Measurements from ENCODE around the gene SFTA2. TPM values are rescaled to one million over a fixed set of nuclear protein-coding genes. Genes with fewer than 3 reads are reported as not detected.

SFTA2 gene
- total RNA-seq, 4 donors from 2014 or later = not detected

- no peak for DNase-seq
- no peaks in the 10 kb centered on the region for H3K4me1 ChIP-seq
- H3K4me3 ChIP-seq = no peak within 1 kb of the TSS
- no peak within 1 kb of the TSS for H3K27ac ChIP-seq
- in situ Hi-C loops (cut with MboI; ENCODE audit: low sequenced_read_pairs in 4 of 4) (no loop called here), intact Hi-C loops (cut with DNase I; ENCODE audit: low total_unique reads) (no loop called here)
- peaks cover 0 to 9% (median 0%) of the 10 kb centered on the region in 3 donors for H3K27me3 ChIP-seq
- ATAC-seq = no peak
- TF ChIP-seq POLR2A (IDR thresholded peaks at IDR 0.05) (no peak), CTCF (IDR thresholded peaks at IDR 0.05 in 4 of 5, conservative IDR thresholded peaks at IDR 0.05 in 1 of 5) (no peak)
- H3K36me3 ChIP-seq = no peaks in the 10 kb centered on the region
- H3K9me3 ChIP-seq = no peaks in the 10 kb centered on the region
These were observed 8.5 kb upstream of the SFTA2 start, which contains the start of gene MUCL3 for GRCh38 chr6:30940361-30940986. TSS of gene MUCL3 (plus strand) at chr6:30940973. CDS start at chr6:30941000, 27 bp downstream.

- H3K4me1 ChIP-seq = no peaks in the 10 kb centered on the region
- in situ Hi-C loops (cut with MboI; ENCODE audit: low sequenced_read_pairs in 4 of 4) (no loop called here), intact Hi-C loops (cut with DNase I; ENCODE audit: low total_unique reads) (no loop called here)
- H3K27ac ChIP-seq = no peak overlapping the region
- DNase-seq (no peak), ATAC-seq (no peak)
- no peak overlapping the region for H3K4me3 ChIP-seq
- TF ChIP-seq CTCF (IDR thresholded peaks at IDR 0.05 in 4 of 5, conservative IDR thresholded peaks at IDR 0.05 in 1 of 5) (no peak), POLR2A (IDR thresholded peaks at IDR 0.05) (no peak)
- H3K9me3 ChIP-seq = no peaks in the 10 kb centered on the region
- H3K36me3 ChIP-seq = no peaks in the 10 kb centered on the region
- peaks cover 0 to 9% (median 0%) of the 10 kb centered on the region in 3 donors for H3K27me3 ChIP-seq
These were observed 7.5 kb upstream of the SFTA2 start for GRCh38 chr6:30939473-30939872.

- no peaks in the 10 kb centered on the region for H3K36me3 ChIP-seq
- DNase-seq (no peak), ATAC-seq (no peak)
- H3K9me3 ChIP-seq = no peaks in the 10 kb centered on the region
- TF ChIP-seq POLR2A (IDR thresholded peaks at IDR 0.05) (no peak), CTCF (IDR thresholded peaks at IDR 0.05 in 4 of 5, conservative IDR thresholded peaks at IDR 0.05 in 1 of 5) (no peak)
- H3K4me1 ChIP-seq = no peaks in the 10 kb centered on the region
- in situ Hi-C loops (cut with MboI; ENCODE audit: low sequenced_read_pairs in 4 of 4) (no loop called here), intact Hi-C loops (cut with DNase I; ENCODE audit: low total_unique reads) (no loop called here)
- no peak overlapping the region for H3K4me3 ChIP-seq
- peaks cover 0 to 9% (median 0%) of the 10 kb centered on the region in 3 donors for H3K27me3 ChIP-seq
- H3K27ac ChIP-seq = no peak overlapping the region
These were observed 6.8 kb upstream of the SFTA2 start for GRCh38 chr6:30938730-30939129.

GRCh38 chr6:30937265-30937664 is 5.3 kb upstream of the SFTA2 start:
- in situ Hi-C loops (cut with MboI; ENCODE audit: low sequenced_read_pairs in 4 of 4) = no loop called here
- Histone ChIP-seq H3K4me1 (no peaks in the 10 kb centered on the region), H3K4me3 (no peak overlapping the region), H3K27me3 (no peaks in the 10 kb centered on the region), H3K27ac (no peak overlapping the region), H3K36me3 (no peaks in the 10 kb centered on the region), H3K9me3 (no peaks in the 10 kb centered on the region)
- ATAC-seq (no peak), DNase-seq (no peak)
- intact Hi-C loops (cut with DNase I; ENCODE audit: low total_unique reads) = no loop called here
- TF ChIP-seq CTCF (IDR thresholded peaks at IDR 0.05 in 4 of 5, conservative IDR thresholded peaks at IDR 0.05 in 1 of 5) (no peak), POLR2A (IDR thresholded peaks at IDR 0.05) (no peak)

- H3K36me3 ChIP-seq = no peaks in the 10 kb centered on the region
- no peak overlapping the region for H3K4me3 ChIP-seq
- in situ Hi-C loops (cut with MboI; ENCODE audit: low sequenced_read_pairs in 4 of 4) = no loop called here
- no peaks in the 10 kb centered on the region for H3K4me1 ChIP-seq
- DNase-seq = no peak
- H3K27me3 ChIP-seq = no peaks in the 10 kb centered on the region
- no peaks in the 10 kb centered on the region for H3K9me3 ChIP-seq
- TF ChIP-seq POLR2A (IDR thresholded peaks at IDR 0.05) (no peak), CTCF (IDR thresholded peaks at IDR 0.05 in 4 of 5, conservative IDR thresholded peaks at IDR 0.05 in 1 of 5) (no peak)
- intact Hi-C loops (cut with DNase I; ENCODE audit: low total_unique reads) = no loop called here
- no peak overlapping the region for H3K27ac ChIP-seq
- peak in 1 of 2 donors; percentile 32 for ATAC-seq
These were observed 3.0 kb upstream of the SFTA2 start for GRCh38 chr6:30935018-30935417.

Measured in gastrocnemius medialis (tissue), 4 donors.